GM20000 (cell line): ENCODE results near the gene TTC16.

Experiments
- DNase-seq: peaks from one replicate; pipeline ENCODE4 v3.0.0; 2012; ENCODE audit warnings: low spot score
- TF ChIP-seq, protein P1 (sequence below): IDR thresholded peaks from 2 replicates; pipeline ENCODE4 v1.5.1; 2012; ENCODE audit warnings: mild to moderate bottlenecking, control low read depth; ENCODE audit errors: extremely low read depth, missing control alignments

TTC16 gene

DNA sequence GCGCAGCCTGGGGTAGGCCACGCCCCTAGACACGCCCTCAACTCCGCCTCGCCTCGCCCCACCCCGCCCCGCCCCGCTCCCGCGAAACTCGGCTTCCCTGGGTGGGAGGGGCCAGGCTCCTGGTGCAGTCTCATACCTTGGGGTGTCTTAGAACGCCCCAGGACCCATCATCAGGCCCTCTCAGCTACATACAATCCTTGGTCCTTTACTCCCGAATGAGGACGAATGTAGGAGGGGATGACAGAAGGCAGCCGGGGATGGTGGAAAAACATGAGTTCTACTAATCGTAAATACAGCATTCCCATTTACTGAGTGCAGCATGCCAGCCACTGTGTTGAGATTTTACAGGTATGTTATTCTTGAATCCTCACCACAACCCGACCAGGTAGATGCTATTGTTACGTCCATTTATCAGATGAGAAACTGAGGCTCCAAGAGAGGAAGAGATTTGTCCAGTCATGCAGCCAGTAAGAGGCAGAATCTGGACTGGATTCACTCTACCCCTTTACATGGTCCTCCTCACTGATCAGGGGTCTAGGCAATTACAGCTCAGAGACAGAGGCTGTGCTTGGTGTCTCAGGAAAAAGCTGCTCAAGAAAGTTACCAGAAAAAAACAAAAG is 55.8 kb downstream of the TTC16 start:
- no peak for DNase-seq

DNA sequence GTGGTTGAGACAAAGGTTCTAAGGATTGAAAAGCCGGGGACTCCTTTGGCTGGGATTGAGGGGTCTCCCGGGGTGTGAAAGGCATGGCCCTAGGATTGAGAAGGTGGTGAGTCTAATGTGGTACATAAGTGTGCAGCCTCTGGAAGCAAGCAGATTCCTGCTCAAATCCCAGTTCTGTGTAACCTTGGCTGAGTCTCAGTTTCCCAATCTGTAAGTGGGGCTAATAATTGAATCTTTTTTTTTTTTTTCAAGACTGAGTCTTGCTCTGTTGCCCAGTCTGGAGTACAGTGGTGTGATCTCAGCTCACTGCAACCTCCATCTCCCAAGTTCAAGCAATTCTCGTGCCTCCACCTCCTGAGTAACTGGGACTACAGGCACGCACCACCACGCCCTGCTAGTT is 56.7 kb downstream of the TTC16 start:
- TF ChIP-seq, protein P1, sequence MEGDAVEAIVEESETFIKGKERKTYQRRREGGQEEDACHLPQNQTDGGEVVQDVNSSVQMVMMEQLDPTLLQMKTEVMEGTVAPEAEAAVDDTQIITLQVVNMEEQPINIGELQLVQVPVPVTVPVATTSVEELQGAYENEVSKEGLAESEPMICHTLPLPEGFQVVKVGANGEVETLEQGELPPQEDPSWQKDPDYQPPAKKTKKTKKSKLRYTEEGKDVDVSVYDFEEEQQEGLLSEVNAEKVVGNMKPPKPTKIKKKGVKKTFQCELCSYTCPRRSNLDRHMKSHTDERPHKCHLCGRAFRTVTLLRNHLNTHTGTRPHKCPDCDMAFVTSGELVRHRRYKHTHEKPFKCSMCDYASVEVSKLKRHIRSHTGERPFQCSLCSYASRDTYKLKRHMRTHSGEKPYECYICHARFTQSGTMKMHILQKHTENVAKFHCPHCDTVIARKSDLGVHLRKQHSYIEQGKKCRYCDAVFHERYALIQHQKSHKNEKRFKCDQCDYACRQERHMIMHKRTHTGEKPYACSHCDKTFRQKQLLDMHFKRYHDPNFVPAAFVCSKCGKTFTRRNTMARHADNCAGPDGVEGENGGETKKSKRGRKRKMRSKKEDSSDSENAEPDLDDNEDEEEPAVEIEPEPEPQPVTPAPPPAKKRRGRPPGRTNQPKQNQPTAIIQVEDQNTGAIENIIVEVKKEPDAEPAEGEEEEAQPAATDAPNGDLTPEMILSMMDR, result no peak

More for the DNA sequence above, 55.8 kb downstream of the TTC16 start:
- TF ChIP-seq, protein P1, result no peak

DNA sequence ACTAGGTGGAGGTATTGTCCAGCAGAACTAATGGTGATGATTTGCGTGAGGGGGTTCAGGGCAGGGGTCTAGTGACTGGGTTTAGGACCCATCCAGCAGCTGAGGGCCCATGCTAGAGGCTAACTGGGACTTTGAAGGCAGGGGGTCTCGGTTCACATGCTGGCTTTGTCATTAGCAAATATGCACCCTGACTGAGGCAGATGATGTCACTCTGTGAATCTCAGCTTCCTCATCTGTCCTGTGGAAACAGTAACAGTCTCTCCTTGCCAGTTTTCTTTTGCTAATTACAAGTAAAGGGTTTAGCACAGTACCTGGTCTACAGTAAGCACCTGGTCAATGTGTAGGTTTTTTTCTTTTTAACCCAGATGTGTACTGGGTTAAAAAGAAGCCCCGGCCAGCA is 57.4 kb downstream of the TTC16 start:
- TF ChIP-seq, protein P1, result no peak
- no peak for DNase-seq

More for the DNA sequence above, 56.7 kb downstream of the TTC16 start:
- DNase-seq, result no peak

DNA sequence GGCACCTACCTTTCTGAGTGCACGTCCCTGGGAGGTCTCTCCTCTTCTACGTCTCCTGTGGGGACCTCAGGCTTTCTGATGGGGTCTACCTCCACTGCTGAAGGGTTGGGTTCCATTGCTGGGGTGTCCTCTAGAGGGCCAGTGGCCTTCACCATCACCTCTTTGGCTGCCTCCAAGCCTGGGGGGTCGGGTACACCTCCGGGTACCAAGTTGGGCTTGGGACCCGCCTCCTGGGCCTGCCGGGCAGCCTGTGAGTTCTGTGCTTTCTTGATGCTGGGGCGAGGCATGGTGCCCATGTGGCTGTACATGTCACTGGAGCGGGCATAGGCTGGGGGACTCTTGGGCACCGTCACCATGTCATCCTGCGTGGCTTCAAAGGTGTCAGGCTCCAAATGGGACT is 58.1 kb downstream of the TTC16 start:
- TF ChIP-seq, protein P1, result no peak
- DNase-seq, result no peak

DNA sequence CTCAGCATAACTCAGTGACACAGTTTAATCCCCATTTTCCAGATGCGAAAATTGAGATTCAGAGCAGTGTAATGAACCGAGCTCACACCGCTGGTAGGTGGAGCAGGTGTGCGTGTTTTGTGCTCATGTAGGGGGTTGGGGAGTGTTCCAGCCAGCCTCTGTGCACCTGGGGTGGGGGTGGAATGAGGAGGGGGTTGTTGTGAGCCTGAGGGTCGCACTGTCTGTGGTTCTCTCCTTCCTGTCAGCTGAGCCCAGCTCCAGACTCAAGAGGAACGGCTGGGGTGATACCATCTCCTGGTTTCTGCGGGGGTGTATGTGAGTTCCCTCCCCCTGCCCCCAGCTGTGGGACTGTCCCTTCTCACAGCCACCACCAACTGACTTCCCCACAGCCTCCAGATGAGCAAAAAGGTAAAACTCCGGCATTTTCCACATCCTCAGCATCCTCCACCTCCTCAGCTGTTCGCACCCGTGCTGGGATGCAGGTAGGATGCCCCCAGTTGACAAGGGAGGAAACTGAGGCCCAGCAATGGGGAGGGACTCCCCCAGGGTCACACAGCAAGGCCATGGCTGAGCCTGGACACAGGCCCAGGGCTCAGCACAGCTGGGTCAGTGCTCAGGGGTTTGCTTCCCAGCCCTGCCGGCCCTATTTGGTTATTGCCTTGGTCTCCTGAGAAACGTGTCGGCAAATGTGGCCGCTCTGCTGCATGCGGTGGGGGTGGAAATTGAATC is 60.5 kb downstream of the TTC16 start:
- peak; percentile 81 for DNase-seq

DNA sequence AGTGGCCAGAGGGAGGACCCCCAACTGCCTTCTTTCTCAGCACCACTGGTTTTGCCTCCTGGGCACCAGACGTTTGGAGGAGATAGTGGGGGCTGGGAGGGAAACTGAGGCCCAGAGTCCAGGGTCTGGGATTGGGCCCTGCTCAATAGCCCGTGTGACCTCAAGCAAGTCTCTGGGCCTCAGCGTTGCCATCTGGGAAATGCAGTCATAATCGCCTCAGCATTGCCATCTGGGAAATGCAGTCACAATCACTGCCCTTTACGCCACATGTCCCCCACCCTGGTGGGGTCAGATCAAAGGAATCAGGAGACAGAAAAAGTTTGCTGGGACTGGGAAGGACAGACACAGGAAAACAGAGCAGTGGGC is 61.0 kb downstream of the TTC16 start:
- TF ChIP-seq, protein P1, result no peak
- DNase-seq, result no peak

More for the DNA sequence above, 60.5 kb downstream of the TTC16 start:
- TF ChIP-seq, protein P1, result no peak

DNA sequence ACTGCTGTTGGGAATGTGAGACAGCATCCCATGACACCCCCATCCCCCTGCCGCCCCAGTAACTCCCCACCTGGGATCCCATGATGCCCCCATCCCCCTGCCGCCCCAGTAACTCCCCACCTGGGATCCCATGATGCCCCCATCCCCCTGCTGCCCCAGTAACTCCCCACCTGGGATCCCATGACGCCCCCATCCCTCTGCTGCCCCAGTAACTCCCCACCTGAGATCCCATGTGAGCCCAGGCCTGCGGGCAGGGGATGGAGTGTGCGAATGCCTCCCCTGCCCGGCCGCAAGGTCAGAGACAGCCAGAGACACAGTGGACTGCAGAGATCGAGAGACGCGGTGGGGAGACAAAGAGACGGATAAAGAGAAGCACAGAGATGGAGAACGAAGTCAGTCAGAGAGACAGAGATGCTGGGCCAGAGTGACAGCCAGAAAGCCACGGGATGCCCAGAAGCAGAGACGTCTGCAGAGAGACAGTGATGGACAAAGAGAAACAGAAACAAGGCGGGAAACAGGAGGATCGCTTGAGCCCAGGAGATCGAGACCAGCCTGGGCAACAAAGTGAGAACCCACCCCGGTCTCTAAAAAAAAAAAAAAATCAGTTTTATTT is 61.6 kb downstream of the TTC16 start:
- TF ChIP-seq, protein P1, result no peak
- DNase-seq, result no peak
